GM20000 (cell line): ENCODE results near the gene PRRC1.

Experiments used
- DNase-seq: peaks from one replicate; pipeline ENCODE4 v3.0.0; 2012; ENCODE audit warnings: low spot score
- TF ChIP-seq, protein P1 (sequence below): IDR thresholded peaks from 2 replicates; pipeline ENCODE4 v1.5.1; 2012; ENCODE audit warnings: mild to moderate bottlenecking, control low read depth; ENCODE audit errors: extremely low read depth, missing control alignments

PRRC1 gene

DNA sequence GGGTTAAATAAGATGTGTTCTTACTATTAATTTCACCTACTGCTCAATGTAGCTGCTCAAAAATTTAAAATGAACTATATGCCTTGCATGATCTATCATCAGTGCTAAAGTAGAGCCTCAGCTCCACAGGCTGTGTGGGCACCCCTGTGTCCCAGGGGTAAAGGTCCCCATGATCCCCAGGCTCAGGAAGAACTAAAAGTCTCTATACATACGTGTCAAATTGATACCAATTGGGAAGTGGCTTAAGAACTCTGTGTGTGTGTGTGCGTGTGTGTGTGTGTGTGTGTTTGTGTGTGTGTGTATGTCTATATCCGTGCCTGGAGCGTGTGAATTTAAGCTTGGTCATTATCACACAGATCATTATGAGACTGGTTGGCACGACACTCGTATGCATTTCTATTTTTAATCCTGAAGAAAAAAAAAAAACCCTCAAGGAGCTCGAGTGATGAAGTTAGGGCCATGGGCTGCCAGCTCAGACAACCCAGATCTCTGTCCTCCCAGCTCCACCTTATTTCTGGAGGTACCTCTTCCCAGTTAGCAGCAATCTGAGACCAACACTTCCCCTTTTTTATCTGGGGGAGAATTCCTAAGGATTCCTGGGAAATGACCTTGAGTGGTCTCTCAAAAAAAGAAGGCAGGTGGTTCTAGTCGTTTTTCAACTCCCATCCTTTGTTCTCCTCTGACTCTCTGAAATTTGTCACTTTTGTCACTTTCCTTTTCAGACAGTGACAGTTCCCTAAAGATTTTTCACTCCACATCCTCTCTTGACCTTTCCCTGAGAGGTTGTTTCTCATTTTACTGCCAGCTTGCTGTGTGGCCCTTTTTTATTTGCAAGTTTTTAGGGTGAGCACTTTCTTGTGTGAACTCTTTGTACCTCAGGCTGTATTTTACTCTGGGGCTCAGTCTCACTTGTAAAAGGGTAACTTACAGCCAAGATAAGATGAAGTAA is 85.7 kb downstream of the PRRC1 start:
- no peak for DNase-seq
- TF ChIP-seq, protein P1, sequence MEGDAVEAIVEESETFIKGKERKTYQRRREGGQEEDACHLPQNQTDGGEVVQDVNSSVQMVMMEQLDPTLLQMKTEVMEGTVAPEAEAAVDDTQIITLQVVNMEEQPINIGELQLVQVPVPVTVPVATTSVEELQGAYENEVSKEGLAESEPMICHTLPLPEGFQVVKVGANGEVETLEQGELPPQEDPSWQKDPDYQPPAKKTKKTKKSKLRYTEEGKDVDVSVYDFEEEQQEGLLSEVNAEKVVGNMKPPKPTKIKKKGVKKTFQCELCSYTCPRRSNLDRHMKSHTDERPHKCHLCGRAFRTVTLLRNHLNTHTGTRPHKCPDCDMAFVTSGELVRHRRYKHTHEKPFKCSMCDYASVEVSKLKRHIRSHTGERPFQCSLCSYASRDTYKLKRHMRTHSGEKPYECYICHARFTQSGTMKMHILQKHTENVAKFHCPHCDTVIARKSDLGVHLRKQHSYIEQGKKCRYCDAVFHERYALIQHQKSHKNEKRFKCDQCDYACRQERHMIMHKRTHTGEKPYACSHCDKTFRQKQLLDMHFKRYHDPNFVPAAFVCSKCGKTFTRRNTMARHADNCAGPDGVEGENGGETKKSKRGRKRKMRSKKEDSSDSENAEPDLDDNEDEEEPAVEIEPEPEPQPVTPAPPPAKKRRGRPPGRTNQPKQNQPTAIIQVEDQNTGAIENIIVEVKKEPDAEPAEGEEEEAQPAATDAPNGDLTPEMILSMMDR = no peak
